ENCODE measurements around the gene NDUFS2. TPM values are rescaled to one million over a fixed set of nuclear protein-coding genes. Genes with fewer than 3 reads are reported as not detected.
A peak's percentile ranks its signal among the peaks of the same experiment; 100 is the strongest.
"Not testable (repeated sequence)": the region's sequence is repeated elsewhere in the genome, so short reads cannot be mapped to it uniquely, and the experiment has no call there.

Gene NDUFS2
- polyA plus RNA-seq, 4 donors: 174 to 198 (median 193) TPM

DNA sequence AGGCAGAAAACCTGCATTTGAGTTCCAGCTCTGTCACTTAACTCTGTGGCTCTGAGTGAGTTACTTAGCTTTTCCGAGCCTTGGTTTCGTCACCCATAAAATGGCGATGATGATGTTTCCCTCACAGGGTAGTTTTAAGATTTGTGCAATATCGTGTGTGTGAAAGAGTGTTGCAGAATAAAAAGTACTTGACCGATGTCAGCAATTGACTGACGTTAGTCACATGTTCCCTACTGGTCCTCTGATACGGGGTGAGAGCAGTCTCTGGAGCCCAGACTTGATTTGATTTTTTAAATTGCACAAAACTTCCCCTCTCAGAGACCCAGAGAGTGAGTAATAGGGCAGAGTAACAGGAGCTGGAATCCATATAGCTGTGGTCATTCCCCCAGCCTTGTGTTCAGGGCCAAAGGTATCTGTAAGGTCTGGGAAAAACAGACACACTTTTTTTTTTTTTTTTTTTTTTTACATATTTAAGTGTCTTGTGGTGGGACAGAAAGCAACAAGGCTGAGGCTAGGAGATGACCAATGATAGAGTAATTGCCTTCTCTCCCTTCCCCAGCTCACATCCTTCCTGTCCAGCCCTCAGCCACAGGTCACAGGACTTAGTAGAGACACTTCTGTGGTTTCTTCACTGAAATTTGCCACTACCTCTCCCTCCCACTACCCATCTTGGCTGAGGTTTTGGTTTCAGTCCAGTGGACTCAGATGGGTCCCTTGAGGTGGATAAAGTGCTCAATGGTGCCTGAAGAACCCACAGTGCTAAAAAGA is 15.0 kb downstream of the NDUFS2 start:
- DNase-seq (ENCODE audit: low read depth in 4 of 4, low spot score in 3 of 4): no peak

DNA sequence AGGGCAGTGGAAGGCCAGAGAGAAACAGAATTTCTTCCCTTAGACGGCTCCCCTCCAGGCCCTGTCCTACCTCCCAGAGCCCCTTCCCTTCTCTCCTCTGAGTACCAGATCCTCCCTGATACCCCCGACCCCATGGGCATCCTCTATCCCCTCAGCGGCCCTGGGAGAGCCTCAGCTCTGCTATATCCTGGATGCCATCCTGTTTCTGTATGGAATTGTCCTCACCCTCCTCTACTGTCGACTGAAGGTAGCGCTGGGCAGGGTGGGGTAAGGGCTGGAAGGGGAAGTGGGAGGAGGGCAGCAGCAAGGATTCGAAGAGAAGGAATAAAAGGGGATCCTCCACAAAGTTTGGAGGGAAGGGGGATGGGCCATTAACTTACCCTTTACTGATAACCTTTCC is 15.7 kb downstream of the NDUFS2 start:
- DNase-seq (ENCODE audit: low read depth in 4 of 4, low spot score in 3 of 4): no peak

DNA sequence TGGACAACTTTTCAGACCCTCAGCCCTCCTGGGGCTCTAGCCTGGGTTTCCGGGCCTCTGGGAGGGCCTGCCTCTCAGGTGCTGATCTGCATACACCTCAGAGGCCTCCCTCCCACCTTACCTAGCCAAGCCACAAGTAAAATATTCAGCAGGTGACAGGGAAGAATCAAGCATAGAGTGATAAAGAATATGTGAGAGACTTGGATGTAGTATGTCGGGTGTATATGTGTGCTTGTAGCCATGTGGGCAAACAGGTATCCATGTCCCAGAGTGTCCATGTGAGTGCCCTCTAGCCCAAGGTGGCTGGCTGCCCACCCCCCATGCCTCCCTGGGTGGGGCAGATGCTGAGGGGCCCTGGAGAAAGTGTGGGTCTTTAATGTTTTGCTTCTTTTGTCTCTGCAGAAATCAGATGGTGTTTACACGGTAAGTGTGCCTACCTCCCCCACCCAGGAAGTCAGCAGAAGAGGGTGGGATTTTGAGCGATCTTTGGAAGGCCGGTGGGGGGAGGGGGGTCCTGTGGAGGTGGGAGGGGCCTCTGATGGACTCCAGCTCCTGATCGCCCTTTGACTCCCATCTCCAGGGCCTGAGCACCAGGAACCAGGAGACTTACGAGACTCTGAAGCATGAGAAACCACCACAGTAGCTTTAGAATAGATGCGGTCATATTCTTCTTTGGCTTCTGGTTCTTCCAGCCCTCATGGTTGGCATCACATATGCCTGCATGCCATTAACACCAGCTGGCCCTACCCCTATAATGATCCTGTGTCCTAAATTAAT is 16.3 kb downstream of the NDUFS2 start:
- DNase-seq (ENCODE audit: low read depth in 4 of 4, low spot score in 3 of 4): no peak

DNA sequence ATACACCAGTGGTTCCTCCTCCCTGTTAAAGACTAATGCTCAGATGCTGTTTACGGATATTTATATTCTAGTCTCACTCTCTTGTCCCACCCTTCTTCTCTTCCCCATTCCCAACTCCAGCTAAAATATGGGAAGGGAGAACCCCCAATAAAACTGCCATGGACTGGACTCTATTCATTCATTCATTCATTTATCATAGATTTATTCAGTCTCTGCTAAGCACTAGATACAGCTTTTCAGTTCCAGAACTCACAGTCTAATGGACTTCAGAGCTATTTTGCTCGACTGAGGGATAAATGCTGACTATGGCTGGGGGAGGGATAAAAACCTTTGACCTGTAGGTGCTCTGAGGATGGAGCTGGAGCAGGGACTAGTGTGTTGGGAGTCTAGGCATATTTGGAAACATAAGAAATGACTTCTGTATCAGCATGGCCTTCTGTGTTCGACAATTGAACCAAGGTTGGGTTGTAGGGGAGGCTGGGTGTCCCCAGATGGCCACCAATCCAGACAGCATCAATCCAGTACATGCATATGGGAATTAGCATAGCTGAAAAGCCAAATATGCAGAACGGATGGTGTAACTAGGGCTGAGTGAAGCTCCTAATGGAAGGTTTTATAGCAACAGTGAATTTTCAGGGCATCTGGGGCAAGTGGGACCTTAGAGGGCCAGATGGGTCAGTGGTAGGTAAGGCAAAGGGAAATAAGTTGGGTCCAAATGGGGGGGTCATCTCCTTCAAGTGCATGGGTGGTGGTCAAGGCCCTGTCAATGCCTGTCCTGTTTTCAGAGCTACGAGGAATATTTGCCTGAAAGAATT is 17.1 kb downstream of the NDUFS2 start:
- no peak for DNase-seq (ENCODE audit: low read depth in 4 of 4, low spot score in 3 of 4)

DNA sequence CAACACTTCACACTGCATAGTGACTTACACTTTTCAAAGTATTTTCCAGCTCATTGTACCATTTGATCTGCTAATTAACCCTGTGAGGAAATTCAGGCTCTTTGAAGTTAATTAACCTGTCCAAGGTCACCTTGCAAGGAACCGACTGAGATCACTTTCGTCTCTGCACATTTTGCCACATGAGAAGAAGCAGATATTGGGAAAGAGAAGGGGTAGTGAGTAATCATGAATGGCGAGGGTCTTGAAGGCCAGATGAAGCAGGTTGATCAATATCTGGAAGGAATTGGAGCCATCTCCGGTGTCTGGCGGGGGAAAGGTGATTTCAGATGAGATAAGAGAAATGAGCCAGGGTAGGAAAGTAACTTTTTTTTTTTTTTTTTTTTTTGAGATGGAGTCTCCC is 17.8 kb downstream of the NDUFS2 start:
- DNase-seq (ENCODE audit: low read depth in 4 of 4, low spot score in 3 of 4): no peak

DNA sequence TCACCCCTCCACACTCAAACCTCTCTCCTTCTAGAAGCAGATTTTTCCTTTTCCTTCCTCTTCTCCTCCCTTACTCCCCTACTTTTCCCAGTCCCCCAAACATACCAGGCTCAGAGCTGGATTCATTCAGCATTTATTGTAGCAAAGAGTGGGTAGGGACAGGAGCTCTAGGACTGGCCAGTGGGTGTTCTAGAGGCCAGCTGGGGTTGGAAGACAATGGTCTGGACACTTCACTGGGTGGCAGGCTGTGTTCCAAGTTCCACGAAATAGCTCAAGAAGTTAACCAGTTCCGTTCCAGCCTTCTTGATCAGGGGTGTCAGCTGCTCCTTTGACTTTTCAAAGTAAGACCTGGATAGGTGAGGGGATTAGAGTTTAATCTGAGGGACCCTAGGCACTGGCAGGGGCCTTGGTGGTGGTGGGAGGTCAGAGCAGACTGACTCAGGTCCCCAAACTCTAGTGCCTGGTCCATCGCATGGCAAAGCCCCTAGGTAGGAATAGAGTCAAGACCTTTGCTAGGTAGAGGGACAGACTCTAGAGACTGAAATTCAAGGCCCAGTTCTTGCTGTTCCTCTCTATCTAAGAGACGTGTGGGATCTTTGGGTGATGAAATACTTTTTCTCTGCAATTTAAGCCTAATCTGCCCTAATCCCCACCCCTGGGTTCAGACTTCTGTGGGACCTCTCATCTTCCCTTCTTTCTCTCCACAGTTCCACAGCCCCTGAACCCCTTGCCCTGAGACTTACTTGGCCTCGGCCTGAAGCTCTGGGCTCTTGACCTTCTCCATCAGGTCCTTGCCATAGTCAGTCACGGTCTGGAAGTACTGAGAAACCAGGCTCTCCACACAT is 20.2 kb downstream of the NDUFS2 start:
- no peak for DNase-seq (ENCODE audit: low read depth in 4 of 4, low spot score in 3 of 4)

DNA sequence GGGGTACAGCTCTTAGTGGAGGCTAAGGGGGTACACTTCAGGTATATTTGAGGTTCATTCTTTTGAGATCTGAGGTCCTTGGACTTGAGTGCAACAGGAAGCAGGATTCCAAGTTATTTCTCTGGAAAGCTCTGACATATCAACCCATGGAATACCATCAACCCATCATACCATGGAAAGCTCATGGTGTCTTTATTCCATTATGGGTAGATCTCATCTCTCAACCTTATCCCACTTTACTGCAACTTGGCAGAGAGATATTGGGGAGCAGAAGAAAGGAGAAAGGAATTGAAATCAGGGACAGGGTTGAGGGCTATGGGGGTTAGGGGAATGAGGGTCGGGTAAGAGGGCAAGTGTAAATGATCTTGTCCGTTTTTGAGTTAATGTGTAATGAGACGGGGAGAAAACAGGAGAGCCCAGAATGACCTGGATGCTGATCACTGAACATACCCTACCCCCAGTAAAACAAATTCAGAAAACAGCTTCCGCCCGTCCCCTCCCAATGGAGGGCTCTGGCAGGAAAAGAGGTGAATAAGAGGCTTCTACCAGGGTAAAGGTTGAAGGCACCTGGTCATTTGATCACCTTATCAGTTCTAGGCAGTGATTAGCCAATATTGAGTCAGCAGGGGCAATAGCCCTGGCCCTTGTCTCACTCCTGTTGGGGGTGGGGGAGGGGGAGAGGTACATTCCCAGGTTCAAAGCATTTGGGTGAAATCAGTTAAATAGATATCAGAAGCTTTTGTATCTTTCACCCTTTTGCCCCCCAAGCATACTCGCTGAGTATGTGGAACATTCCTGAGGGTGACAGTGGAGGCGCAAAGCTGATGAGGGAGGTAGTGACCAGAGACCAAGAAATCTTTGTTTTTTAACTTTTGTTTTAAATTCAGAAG is 21.9 kb downstream of the NDUFS2 start:
- DNase-seq (ENCODE audit: low read depth in 4 of 4, low spot score in 3 of 4): no peak

DNA sequence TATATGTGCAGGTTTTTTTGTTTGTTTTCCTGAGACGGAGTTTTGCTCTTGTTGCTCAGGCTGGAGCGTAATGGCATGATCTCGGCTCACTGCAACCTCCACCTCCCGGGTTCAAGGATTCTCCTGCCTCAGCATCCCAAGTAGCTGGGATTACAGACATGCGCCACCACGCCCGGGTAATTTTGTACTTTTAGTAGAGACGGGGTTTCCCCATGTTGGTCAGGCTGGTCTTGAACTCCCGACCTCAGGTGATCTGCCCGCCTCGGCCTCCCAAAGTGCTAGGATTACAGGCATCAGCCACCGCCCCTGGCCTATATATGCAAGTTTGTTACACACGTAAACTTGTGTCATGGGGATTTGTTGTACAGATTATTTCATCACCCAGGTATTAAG is 22.5 kb downstream of the NDUFS2 start:
- not testable (repeated sequence) for DNase-seq (ENCODE audit: low read depth in 4 of 4, low spot score in 3 of 4)

DNA sequence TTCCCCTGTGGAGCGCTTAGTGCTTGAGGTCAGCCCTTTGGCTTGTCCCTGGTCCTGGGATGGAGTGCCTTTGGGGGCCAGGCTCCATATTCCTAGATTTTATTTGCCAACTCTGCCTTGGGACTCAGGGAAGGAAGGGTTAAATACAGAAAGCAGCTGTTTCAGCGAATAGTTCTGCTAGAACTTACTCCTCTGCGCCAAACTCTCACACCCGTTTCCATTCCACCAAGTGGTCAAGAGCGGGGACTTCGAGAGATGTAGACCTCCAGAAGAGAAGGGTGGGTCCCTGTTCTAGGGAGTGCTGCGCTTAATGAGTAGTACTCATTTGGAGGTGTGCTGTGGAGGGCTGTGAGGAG is 23.0 kb downstream of the NDUFS2 start:
- no peak for DNase-seq (ENCODE audit: low read depth in 4 of 4, low spot score in 3 of 4)

DNA sequence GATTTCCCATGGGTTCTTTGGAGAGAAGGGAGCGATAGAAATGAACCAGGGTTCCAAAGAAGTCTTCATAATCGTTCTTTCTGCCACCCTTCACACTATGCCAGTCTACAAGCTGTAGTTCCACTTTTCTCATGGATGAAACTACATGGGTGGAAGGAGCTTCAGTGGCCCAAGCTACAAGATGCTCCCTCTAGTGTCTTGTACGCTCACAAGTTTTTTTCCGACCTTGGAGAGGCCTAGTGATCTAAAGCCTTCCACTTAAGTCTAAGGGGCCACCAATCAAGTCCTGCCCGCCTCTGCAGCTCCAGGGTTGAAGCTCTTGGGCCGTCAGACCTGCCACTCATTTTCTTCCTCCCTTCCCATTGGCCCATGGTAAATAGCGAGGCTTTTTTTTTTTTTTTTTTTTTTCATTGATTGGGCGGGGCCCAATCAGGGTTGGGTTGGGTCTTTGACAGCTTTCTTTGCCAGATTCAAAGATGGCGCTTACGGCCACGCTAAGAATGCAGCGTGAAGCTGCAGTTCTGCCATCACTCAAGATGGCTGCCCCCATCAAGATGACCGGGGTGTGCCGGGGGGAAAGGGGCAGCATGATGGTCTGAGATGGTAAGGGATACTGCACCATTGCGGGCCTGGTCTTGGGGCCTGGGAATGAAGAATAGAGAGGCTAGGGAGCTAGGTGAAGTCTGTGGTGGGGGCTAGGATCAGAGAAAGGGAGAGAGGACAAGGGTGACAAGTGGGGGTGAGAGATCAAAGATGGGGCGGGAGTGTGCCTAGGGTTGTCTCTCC is 23.6 kb downstream of the NDUFS2 start, which contains the start of gene TOMM40L:
TOMM40L (plus strand) TSS at position 527 of the 786 bp plus-strand sequence. CDS start 430 bp downstream, outside the sequence.
- peak; percentile 87 to 94 (median 94) for DNase-seq (ENCODE audit: low read depth in 4 of 4, low spot score in 3 of 4)

DNA sequence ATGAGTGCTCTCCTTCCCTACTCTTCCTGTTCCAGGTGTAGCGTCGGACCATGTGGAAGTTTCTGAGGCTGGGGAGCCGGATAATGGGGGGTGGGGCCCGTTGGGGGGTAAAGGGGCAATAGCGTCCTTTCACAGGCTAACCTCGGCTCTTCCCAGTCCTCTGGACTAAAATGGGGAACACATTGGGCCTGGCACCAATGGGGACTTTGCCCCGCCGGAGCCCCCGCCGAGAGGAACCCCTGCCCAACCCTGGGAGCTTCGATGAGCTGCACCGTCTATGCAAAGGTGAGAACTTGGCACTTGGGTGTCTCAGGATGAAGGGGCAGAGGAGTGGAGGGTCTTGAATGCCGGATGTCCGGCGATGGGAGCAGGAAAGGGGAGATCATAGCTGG is 24.1 kb downstream of the NDUFS2 start:
- no peak for DNase-seq (ENCODE audit: low read depth in 4 of 4, low spot score in 3 of 4)

DNA sequence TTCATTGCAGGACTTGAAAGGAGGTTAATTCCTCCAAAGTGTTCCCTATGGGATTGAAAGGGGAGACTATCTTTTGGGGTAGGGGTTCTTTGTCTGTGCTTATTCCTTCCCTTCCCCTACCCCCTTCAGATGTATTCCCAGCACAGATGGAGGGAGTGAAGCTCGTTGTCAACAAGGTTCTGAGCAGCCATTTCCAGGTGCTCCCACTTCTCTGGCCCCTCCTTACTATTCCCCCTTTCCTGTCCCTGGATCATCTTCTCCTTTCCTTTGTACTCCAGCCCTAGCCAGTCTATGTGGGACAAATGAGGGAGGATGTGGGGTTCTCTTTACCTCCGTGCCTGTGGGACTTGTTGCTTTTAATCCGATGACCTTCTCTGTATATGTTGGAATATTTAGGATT is 24.6 kb downstream of the NDUFS2 start:
- no peak for DNase-seq (ENCODE audit: low read depth in 4 of 4, low spot score in 3 of 4)

DNA sequence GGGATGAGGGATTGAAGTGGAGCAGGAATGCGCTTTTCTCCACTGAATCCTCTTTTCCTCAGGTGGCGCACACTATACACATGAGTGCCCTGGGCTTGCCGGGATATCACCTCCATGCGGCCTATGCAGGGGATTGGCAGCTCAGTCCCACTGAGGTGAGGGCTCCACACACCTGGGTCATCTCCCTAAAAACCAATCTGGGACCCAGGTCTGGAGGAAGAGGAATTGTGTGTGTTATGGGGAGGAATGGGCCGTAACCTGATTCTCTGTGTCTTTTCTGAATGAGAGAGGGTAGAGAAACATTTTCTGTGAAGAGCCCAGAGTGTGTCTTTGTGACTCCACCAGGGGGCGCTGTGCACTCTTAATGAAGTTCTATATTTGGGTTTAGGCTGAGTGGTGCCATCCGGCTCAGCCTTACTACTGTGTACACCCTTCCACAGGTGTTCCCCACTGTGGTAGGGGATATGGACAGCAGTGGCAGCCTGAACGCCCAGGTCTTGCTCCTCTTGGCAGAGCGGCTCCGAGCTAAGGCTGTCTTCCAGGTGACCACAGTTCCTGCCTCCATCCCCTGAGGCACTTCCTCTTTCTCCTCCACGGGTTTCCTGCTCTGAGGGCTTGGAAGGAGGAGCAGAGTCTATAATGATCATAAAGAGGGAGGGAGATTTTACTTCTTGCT is 25.2 kb downstream of the NDUFS2 start:
- peak; percentile 52 to 65 (median 63) for DNase-seq (ENCODE audit: low read depth in 4 of 4, low spot score in 3 of 4)

DNA sequence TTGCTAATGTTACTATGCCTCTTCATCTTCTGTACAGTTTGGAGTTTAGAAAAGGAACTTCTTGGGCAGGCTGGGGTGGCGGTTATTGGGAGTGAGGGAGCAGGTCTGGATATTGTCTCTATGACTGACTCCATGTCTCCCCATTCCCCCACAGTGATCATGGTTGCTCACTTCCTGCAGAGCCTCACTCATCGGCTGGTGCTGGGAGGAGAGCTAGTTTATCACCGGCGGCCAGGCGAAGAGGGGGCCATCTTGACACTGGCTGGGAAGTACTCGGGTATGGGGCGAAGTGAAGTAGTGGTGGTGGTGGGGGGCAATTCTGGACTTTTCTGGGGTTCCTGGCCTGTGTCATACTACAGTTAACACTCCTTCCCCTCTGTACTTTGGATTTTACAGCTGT is 25.9 kb downstream of the NDUFS2 start:
- no peak for DNase-seq (ENCODE audit: low read depth in 4 of 4, low spot score in 3 of 4)

DNA sequence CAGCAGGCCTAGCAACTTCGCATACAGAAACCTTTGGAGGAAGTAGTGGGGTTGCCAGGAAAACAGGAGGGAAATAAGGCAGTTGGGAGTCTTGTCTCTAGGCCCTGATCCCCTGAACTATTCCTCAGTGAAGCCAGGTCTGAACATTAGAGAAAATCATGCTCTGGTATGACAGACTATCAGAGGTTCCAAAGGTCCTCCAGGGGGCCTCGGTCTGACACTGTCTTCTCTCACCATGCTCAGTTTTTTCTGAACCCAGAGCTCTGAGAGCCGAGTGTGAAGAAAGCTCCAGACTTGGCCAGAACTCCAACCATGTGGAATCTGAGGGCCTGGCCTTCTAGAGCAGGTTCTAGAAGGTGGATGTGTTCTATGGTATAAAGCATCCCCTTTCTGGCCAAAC is 27.7 kb downstream of the NDUFS2 start:
- DNase-seq (ENCODE audit: low read depth in 4 of 4, low spot score in 3 of 4): no peak

DNA sequence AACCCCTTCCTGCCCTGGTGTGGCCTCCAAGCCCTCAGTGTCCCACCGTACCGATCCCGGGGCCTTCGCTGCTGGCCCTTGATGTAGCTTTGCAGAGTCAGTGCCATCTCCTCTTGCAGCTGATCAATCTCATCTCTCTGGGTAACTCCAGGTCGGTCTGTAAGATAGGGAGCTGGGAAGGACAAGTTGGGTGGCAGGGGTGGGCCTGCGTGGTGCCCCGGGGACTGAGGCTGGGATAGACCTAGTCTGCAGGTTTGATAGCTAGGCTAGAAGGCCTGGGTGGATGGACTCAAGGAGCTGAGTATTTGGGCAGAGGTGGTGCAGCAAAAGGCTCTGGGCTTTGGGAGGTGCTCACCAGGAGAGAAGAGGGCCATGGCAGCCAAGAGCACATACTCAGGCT is 28.6 kb downstream of the NDUFS2 start:
- DNase-seq (ENCODE audit: low read depth in 4 of 4, low spot score in 3 of 4): no peak

DNA sequence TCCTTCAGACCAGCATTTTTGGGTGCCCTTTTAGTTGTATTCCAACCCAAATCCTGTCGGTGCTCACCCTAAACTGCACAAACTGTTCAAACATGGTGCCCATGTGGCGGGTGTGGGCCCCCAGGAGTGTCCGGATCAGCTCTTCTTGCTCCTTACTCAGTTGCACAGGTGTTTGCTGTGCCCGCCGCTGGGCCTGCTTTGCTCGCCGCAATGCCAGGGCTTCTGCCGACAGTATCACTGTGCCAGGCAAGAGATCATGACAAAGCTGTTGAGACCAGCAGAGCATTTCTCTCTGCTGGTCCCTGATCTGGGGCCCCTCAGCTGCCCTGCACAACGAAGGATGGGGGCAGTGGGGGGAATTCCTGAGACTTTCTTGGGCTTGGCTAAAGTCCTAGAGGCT is 30.9 kb downstream of the NDUFS2 start:
- no peak for DNase-seq (ENCODE audit: low read depth in 4 of 4, low spot score in 3 of 4)
